ENCODE measurements around the gene ZNF256. TPM values are rescaled to one million over a fixed set of nuclear protein-coding genes. Genes with fewer than 3 reads are reported as not detected.

The ZNF256 gene
- total RNA-seq, 4 donors from 2014 or later: 3.1 to 7.9 (median 4.3) TPM

- TF ChIP-seq CTCF (IDR thresholded peaks at IDR 0.05): no peak
- ATAC-seq (ENCODE audit: low FRiP score) (no peak), DNase-seq (ENCODE audit: low spot score) (no peak)
These were observed 47.2 kb downstream of the ZNF256 start for GRCh38 chr19:57900311-57900710.

Other genes starting within 250 kb of the ZNF256 start
- gene ZNF154, start 238.5 kb downstream of the ZNF256 start, total RNA-seq: 1 to 10 TPM; 1.4 to 4.4 (median 2.8) TPM
- 10 to 100 TPM in 1 of 4 donors, 1 to 10 TPM in 3; 3.0 to 10.2 (median 6.3) TPM for gene ZNF671, start 220.1 kb downstream of the ZNF256 start, total RNA-seq
- gene ZNF776, start 200.9 kb downstream of the ZNF256 start, total RNA-seq: 10 to 100 TPM in 2 of 4 donors, 1 to 10 TPM in 2; 5.3 to 18.1 (median 10.1) TPM
- gene ZNF586, start 178.0 kb downstream of the ZNF256 start, total RNA-seq: 10 to 100 TPM; 14.3 to 21.1 (median 17.4) TPM
- 10 to 100 TPM in 1 of 4 donors, 1 to 10 TPM in 3; 5.7 to 17.3 (median 8.8) TPM for gene ZNF552, start 132.8 kb downstream of the ZNF256 start, total RNA-seq
- gene ZNF587B, start 117.4 kb downstream of the ZNF256 start, total RNA-seq: 10 to 100 TPM; 12.7 to 39.0 (median 19.0) TPM
- 10 to 100 TPM; 11.8 to 36.3 (median 19.9) TPM for gene ZNF587, start 97.8 kb downstream of the ZNF256 start, total RNA-seq
- 10 to 100 TPM; 13.3 to 25.9 (median 15.1) TPM for gene ZNF814, start 58.7 kb downstream of the ZNF256 start, total RNA-seq
- 10 to 100 TPM; 10.8 to 13.2 (median 11.0) TPM for gene ZNF417, start 31.1 kb downstream of the ZNF256 start, total RNA-seq
- gene ZNF418, start 12.3 kb downstream of the ZNF256 start, total RNA-seq: 1 to 10 TPM; 4.1 to 7.9 (median 5.5) TPM
- gene C19orf18, start 26.8 kb upstream of the ZNF256 start, total RNA-seq: 1 to 10 TPM in 1 of 4 donors, under 1 TPM in 2, not detected in 1; 0.46 to 1.5 (median 0.96) TPM
- 10 to 100 TPM in 1 of 4 donors, 1 to 10 TPM in 3; 7.9 to 37.4 (median 8.5) TPM for gene ZNF606, start 55.1 kb upstream of the ZNF256 start, total RNA-seq
- gene ZSCAN1, start 86.3 kb upstream of the ZNF256 start, total RNA-seq: not detected
- gene ZNF135, start 111.6 kb upstream of the ZNF256 start, total RNA-seq: 10 to 100 TPM in 1 of 4 donors, 1 to 10 TPM in 3; 1.2 to 10.9 (median 4.3) TPM
- 10 to 100 TPM; 28.8 to 66.2 (median 36.4) TPM for gene ZSCAN18, start 150.5 kb upstream of the ZNF256 start, total RNA-seq
- 1 to 10 TPM; 5.1 to 8.5 (median 7.4) TPM for gene ZNF329, start 203.1 kb upstream of the ZNF256 start, total RNA-seq
- 10 to 100 TPM; 16.5 to 30.4 (median 21.7) TPM for gene ZNF274, start 235.4 kb upstream of the ZNF256 start, total RNA-seq

Measured in omental fat pad (tissue), 4 donors.